HG03064 (cell line): ENCODE results near the gene PLD5.
"Not testable (repeated sequence)": the region's sequence is repeated elsewhere in the genome, so short reads cannot be mapped to it uniquely, and the experiment has no call there.

Experiments used
- ATAC-seq: cut with Tn5 transposase; IDR thresholded peaks from one replicate; pipeline ENCODE4 v1.9.1; 2021; ENCODE audit warnings: low read depth; ENCODE audit not compliant: unreplicated experiment

The PLD5 gene

GRCh38 chr1:242506724-242507123, 17.8 kb downstream of the PLD5 start:
- no peak for ATAC-seq

- no peak for ATAC-seq
Measured at GRCh38 chr1:242489545-242489944, 35.0 kb downstream of the PLD5 start.

- no peak for ATAC-seq
Measured at GRCh38 chr1:242477944-242478343, 46.6 kb downstream of the PLD5 start.

- no peak for ATAC-seq
Measured at GRCh38 chr1:242470774-242471173, 53.7 kb downstream of the PLD5 start.

- ATAC-seq: no peak
Measured at GRCh38 chr1:242468784-242469183, 55.7 kb downstream of the PLD5 start.

- ATAC-seq: no peak
Measured at GRCh38 chr1:242467556-242468145, 56.8 kb downstream of the PLD5 start.

- no peak for ATAC-seq
Measured at GRCh38 chr1:242462867-242463266, 61.6 kb downstream of the PLD5 start.

GRCh38 chr1:242459740-242460139, 64.8 kb downstream of the PLD5 start:
- not testable (repeated sequence) for ATAC-seq

- ATAC-seq: no peak
Measured at GRCh38 chr1:242456726-242457269, 67.7 kb downstream of the PLD5 start.

GRCh38 chr1:242455052-242455361, 69.5 kb downstream of the PLD5 start:
- ATAC-seq: no peak

GRCh38 chr1:242454262-242455051, 70.0 kb downstream of the PLD5 start:
- peak; percentile 61 for ATAC-seq

GRCh38 chr1:242452573-242452972, 71.9 kb downstream of the PLD5 start:
- no peak for ATAC-seq

GRCh38 chr1:242449661-242450060, 74.8 kb downstream of the PLD5 start:
- no peak for ATAC-seq

- ATAC-seq: no peak
Measured at GRCh38 chr1:242448910-242449645, 75.4 kb downstream of the PLD5 start.

- no peak for ATAC-seq
Measured at GRCh38 chr1:242447689-242448088, 76.8 kb downstream of the PLD5 start.

GRCh38 chr1:242440757-242441156, 83.7 kb downstream of the PLD5 start:
- ATAC-seq: no peak

- no peak for ATAC-seq
Measured at GRCh38 chr1:242435200-242435599, 89.3 kb downstream of the PLD5 start.

GRCh38 chr1:242432491-242433095, 91.9 kb downstream of the PLD5 start:
- ATAC-seq: no peak

GRCh38 chr1:242431786-242432185, 92.7 kb downstream of the PLD5 start:
- no peak for ATAC-seq

- no peak for ATAC-seq
Measured at GRCh38 chr1:242430956-242431355, 93.5 kb downstream of the PLD5 start.
